ENCODE data around the gene BANP.

DNA sequence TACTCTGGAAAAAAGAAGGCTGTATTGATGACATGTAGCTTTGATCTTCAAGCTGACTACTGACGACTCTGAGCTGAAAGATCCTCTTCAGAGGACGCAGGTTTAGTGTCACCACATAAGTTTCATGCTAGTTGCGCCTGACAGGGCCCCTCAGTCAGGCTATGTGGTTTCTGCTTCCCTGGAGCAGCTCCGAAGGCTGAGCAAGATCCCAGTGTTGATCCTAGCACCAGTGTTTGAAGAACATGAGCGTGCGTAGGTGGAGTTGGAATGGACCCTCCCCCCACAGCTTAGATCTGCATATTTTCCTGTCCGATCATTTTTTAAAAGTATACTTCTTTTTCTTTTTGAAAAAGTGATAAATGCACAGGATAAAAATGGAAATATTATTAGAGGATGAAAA is 17.3 kb downstream of the BANP start:
- TF ChIP-seq, protein P1, sequence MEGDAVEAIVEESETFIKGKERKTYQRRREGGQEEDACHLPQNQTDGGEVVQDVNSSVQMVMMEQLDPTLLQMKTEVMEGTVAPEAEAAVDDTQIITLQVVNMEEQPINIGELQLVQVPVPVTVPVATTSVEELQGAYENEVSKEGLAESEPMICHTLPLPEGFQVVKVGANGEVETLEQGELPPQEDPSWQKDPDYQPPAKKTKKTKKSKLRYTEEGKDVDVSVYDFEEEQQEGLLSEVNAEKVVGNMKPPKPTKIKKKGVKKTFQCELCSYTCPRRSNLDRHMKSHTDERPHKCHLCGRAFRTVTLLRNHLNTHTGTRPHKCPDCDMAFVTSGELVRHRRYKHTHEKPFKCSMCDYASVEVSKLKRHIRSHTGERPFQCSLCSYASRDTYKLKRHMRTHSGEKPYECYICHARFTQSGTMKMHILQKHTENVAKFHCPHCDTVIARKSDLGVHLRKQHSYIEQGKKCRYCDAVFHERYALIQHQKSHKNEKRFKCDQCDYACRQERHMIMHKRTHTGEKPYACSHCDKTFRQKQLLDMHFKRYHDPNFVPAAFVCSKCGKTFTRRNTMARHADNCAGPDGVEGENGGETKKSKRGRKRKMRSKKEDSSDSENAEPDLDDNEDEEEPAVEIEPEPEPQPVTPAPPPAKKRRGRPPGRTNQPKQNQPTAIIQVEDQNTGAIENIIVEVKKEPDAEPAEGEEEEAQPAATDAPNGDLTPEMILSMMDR (conservative IDR thresholded peaks at IDR 0.05; ENCODE audit: low read length), result no peak
- no peak for TF ChIP-seq EZH2phosphoT487 (IDR thresholded peaks at IDR 0.05; ENCODE audit: borderline replicate concordance, low read depth, low read length)
